ENCODE results near the gene RBMS1.
"Not testable (repeated sequence)": the region's sequence is repeated elsewhere in the genome, so short reads cannot be mapped to it uniquely, and the experiment has no call there.

RBMS1 gene

GRCh38 chr2:160499865-160500264 lies 6.3 kb upstream of the RBMS1 start:
- no peak for FAIRE-seq

GRCh38 chr2:160498137-160498536 lies 4.5 kb upstream of the RBMS1 start:
- FAIRE-seq = no peak

GRCh38 chr2:160494201-160494644 lies 616 bp upstream of the RBMS1 start:
- no peak for FAIRE-seq

GRCh38 chr2:160492401-160493226 lies 993 bp downstream of the RBMS1 start:
- FAIRE-seq = no peak

- no peak for FAIRE-seq
Measured at GRCh38 chr2:160491911-160492371, 1.7 kb downstream of the RBMS1 start.

GRCh38 chr2:160490733-160491685 lies 2.6 kb downstream of the RBMS1 start:
- no peak for FAIRE-seq

- no peak for FAIRE-seq
Measured at GRCh38 chr2:160489111-160489510, 4.5 kb downstream of the RBMS1 start.

GRCh38 chr2:160488289-160488688 lies 5.3 kb downstream of the RBMS1 start:
- FAIRE-seq = not testable (repeated sequence)

GRCh38 chr2:160486341-160486740 lies 7.3 kb downstream of the RBMS1 start:
- FAIRE-seq = no peak

GRCh38 chr2:160484859-160485520 lies 8.6 kb downstream of the RBMS1 start:
- FAIRE-seq = no peak

- FAIRE-seq = no peak
Measured at GRCh38 chr2:160482673-160483072, 10.9 kb downstream of the RBMS1 start.

GRCh38 chr2:160479269-160479668 lies 14.3 kb downstream of the RBMS1 start:
- FAIRE-seq = no peak

GRCh38 chr2:160478660-160479059 lies 14.9 kb downstream of the RBMS1 start:
- FAIRE-seq = no peak

- no peak for FAIRE-seq
Measured at GRCh38 chr2:160477032-160477431, 16.6 kb downstream of the RBMS1 start.

GRCh38 chr2:160474891-160475787 lies 18.5 kb downstream of the RBMS1 start:
- no peak for FAIRE-seq

GRCh38 chr2:160474319-160474645 lies 19.3 kb downstream of the RBMS1 start:
- no peak for FAIRE-seq

- FAIRE-seq = peak; percentile 68
Measured at GRCh38 chr2:160473468-160474318, 19.9 kb downstream of the RBMS1 start.

GRCh38 chr2:160472839-160473251 lies 20.8 kb downstream of the RBMS1 start:
- no peak for FAIRE-seq

- no peak for FAIRE-seq
Measured at GRCh38 chr2:160471950-160472349, 21.7 kb downstream of the RBMS1 start.

GRCh38 chr2:160469621-160470204 lies 23.9 kb downstream of the RBMS1 start:
- FAIRE-seq = no peak

GRCh38 chr2:160469164-160469563 lies 24.4 kb downstream of the RBMS1 start:
- no peak for FAIRE-seq
